GM06990 (cell line): ENCODE results near the gene C1orf198.
A peak's percentile ranks its signal among the peaks of the same experiment; 100 is the strongest.

Experiments
- DNase-seq: peaks from one replicate; pipeline ENCODE4 v3.0.0-alpha.2; 2011; ENCODE audit not compliant: insufficient read length; ENCODE audit errors: extremely low read depth
- H3K27me3 ChIP-seq: replicated peaks from 2 replicates; pipeline ENCODE4 v1.6.0; 2011; ENCODE audit warnings: low read length; ENCODE audit not compliant: control insufficient read depth, insufficient read depth
- H3K36me3 ChIP-seq: 2 replicates; pipeline ENCODE4 v1.5.1; 2011; ENCODE audit warnings: low read length; ENCODE audit not compliant: control insufficient read depth, insufficient read depth
- H3K4me3 ChIP-seq: replicated peaks from 2 replicates; pipeline ENCODE4 v1.5.1; 2011; ENCODE audit warnings: low read depth, mild to moderate bottlenecking, control low read depth, low read length
- CTCF ChIP-seq: IDR thresholded peaks from 2 replicates; pipeline ENCODE4 v1.5.1; 2011; ENCODE audit warnings: low read length, control low read depth, mild to moderate bottlenecking, inconsistent platforms; ENCODE audit not compliant: insufficient read depth, poor library complexity, severe bottlenecking

Gene C1orf198

GRCh38 chr1:230792691-230793462 lies 75.4 kb downstream of the C1orf198 start:
- Histone ChIP-seq H3K4me3 (no peak overlapping the region), H3K36me3 (no peaks in the 10 kb centered on the region), H3K27me3 (no peaks in the 10 kb centered on the region; the same call in none of the 2 replicates)
- peak; percentile 18 for TF ChIP-seq CTCF
- no peak for DNase-seq

- H3K36me3 ChIP-seq, result no peaks in the 10 kb centered on the region
- no peak overlapping the region for H3K4me3 ChIP-seq
- DNase-seq, result no peak
- TF ChIP-seq CTCF, result no peak
- no peaks in the 10 kb centered on the region; the same call in none of the 2 replicates for H3K27me3 ChIP-seq
These were observed 76.2 kb downstream of the C1orf198 start for GRCh38 chr1:230791986-230792564.

- TF ChIP-seq CTCF, result no peak
- Histone ChIP-seq H3K27me3 (no peaks in the 10 kb centered on the region; the same call in none of the 2 replicates), H3K4me3 (no peak overlapping the region), H3K36me3 (no peaks in the 10 kb centered on the region)
- DNase-seq, result no peak
These were observed 78.3 kb downstream of the C1orf198 start for GRCh38 chr1:230790026-230790425.

GRCh38 chr1:230788561-230789275 lies 79.6 kb downstream of the C1orf198 start:
- Histone ChIP-seq H3K4me3 (no peak overlapping the region), H3K36me3 (no peaks in the 10 kb centered on the region), H3K27me3 (no peaks in the 10 kb centered on the region; the same call in none of the 2 replicates)
- DNase-seq, result no peak
- no peak for TF ChIP-seq CTCF

- H3K36me3 ChIP-seq, result no peaks in the 10 kb centered on the region
- no peak overlapping the region for H3K4me3 ChIP-seq
- TF ChIP-seq CTCF, result no peak
- no peak for DNase-seq
- H3K27me3 ChIP-seq, result no peaks in the 10 kb centered on the region; the same call in none of the 2 replicates
These were observed 80.8 kb downstream of the C1orf198 start for GRCh38 chr1:230787471-230787870.
